DOHH2 (cell line): Measurements from ENCODE around the gene UBXN10.

Source experiments
- CTCF ChIP-seq: fragments of 200-600 bp; sonication (generic); IDR thresholded peaks from one replicate; pipeline ENCODE4 v1.5.1; 2014; ENCODE audit warnings: antibody characterized with exemption, mild to moderate bottlenecking, low read depth, low read length; ENCODE audit not compliant: poor library complexity, severe bottlenecking
- EZH2phosphoT487 ChIP-seq: fragments of 200-600 bp; sonication (generic); IDR thresholded peaks from 2 replicates; pipeline ENCODE4 v1.6.1; 2017; ENCODE audit warnings: borderline replicate concordance, mild to moderate bottlenecking, antibody characterized with exemption, low read length, moderate library complexity, mixed read lengths

GRCh38 chr1:20192364-20192763, 6.5 kb downstream of the UBXN10 start:
- no peak for TF ChIP-seq CTCF
- TF ChIP-seq EZH2phosphoT487, result no peak
